ENCODE results near the gene LTK.

LTK gene

GRCh38 chr15:41513506-41514227 is at the start of gene LTK:
Gene LTK (minus strand): TSS chr15:41513827. CDS start chr15:41513709, 118 bp downstream.
- H3K9me3 Mint-ChIP-seq, result no peaks in the 10 kb centered on the region
- peaks cover 28% of the 10 kb centered on the region for H3K4me1 Mint-ChIP-seq
- H3K27ac Mint-ChIP-seq, result peak within 1 kb of the TSS in 1 of 2 donors; percentile 83
- DNase-seq (peak in 1 of 2 donors; percentile 31), ATAC-seq (peak; percentile 52)
- H3K27me3 Mint-ChIP-seq, result peaks cover 42% of the 10 kb centered on the region
- H3K4me3 Mint-ChIP-seq, result peak within 1 kb of the TSS; percentile 68 to 90

GRCh38 chr15:41562784-41563198 is 49.2 kb upstream of the LTK start:
- no peaks in the 10 kb centered on the region for H3K9me3 Mint-ChIP-seq
- H3K4me3 Mint-ChIP-seq, result no peak overlapping the region
- ATAC-seq (no peak), DNase-seq (no peak)
- peaks cover 46% of the 10 kb centered on the region for H3K27me3 Mint-ChIP-seq
- peaks cover 21% of the 10 kb centered on the region for H3K4me1 Mint-ChIP-seq
- H3K27ac Mint-ChIP-seq, result no peak overlapping the region

DNA sequence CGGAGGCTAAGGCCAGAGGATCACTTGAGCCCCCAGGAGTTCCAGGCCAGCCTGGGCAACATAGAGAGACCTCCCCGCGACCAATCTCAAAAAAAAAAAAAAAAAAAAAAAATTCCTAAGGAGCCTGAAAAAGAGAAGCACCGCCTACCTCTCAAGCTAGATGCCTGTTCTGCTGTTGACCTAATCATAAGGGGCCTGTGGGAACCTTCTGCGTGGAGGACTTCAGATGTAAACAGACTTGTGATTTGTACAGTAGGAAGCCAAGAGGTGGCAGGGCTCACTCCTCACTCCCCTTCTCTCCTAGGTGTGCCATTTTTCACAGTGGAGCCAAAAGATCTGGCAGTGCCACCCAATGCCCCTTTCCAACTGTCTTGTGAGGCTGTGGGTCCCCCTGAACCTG is 48.6 kb upstream of the LTK start:
- ATAC-seq (no peak), DNase-seq (no peak)
- H3K4me1 Mint-ChIP-seq, result peaks cover 26% of the 10 kb centered on the region
- H3K4me3 Mint-ChIP-seq, result no peak overlapping the region
- no peaks in the 10 kb centered on the region for H3K9me3 Mint-ChIP-seq
- H3K27me3 Mint-ChIP-seq, result peaks cover 48% of the 10 kb centered on the region
- no peak overlapping the region for H3K27ac Mint-ChIP-seq

GRCh38 chr15:41561777-41562145 is 48.1 kb upstream of the LTK start:
- DNase-seq, result no peak
- ATAC-seq, result no peak
- peak overlapping the region in 1 of 2 donors; percentile 53 for H3K27ac Mint-ChIP-seq
- no peak overlapping the region for H3K4me3 Mint-ChIP-seq
- H3K27me3 Mint-ChIP-seq, result peaks cover 48% of the 10 kb centered on the region
- no peaks in the 10 kb centered on the region for H3K9me3 Mint-ChIP-seq
- H3K4me1 Mint-ChIP-seq, result peaks cover 26% of the 10 kb centered on the region

DNA sequence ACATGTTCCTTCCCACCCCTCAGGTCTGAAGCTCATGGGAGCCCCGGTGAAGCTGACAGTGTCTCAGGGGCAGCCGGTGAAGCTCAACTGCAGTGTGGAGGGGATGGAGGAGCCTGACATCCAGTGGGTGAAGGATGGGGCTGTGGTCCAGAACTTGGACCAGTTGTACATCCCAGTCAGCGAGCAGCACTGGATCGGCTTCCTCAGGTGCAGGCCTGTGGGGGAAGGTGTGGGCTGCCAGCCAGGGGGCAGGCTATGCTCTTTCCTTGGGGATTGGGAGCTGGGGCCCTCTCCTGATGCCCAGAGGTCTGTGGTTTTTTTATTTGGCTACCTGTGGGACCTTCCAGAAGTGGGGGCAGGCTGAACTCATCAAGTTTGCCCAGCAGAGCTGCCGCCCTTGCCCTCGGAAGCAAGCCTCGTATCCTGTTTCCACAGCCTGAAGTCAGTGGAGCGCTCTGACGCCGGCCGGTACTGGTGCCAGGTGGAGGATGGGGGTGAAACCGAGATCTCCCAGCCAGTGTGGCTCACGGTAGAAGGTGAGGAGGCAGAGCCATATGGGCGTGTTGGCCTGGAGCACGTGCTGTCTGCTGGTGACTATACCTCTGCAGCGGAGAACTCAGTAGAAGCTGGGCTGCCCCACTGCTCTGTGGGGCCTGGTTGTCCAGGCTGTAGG is 47.6 kb upstream of the LTK start:
- Mint-ChIP-seq H3K27ac (peak overlapping the region in 1 of 2 donors; percentile 53), H3K27me3 (peaks cover 48% of the 10 kb centered on the region), H3K9me3 (no peaks in the 10 kb centered on the region), H3K4me1 (peaks cover 26% of the 10 kb centered on the region), H3K4me3 (no peak overlapping the region)
- no peak for DNase-seq
- no peak for ATAC-seq

DNA sequence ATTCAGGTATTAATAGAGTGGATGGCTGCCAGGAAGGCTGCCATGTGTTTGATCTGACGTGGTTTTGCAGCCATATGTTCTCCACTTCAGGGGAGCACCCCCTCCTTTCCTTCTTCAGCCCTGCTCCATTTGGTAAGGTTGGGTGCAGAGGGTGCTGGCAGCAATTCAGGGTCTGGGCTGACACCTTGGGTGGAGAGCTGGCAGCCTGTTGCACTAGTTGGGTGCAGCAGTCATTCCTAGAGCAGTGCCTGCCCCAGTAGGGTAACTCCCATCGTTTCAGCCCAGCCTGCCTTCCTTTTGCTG is 46.9 kb upstream of the LTK start:
- H3K27ac Mint-ChIP-seq, result no peak overlapping the region
- no peaks in the 10 kb centered on the region for H3K9me3 Mint-ChIP-seq
- peak overlapping the region in 1 of 2 donors; percentile 68 for H3K4me3 Mint-ChIP-seq
- no peak for DNase-seq
- ATAC-seq, result no peak
- H3K4me1 Mint-ChIP-seq, result peaks cover 26% of the 10 kb centered on the region
- peaks cover 48% of the 10 kb centered on the region for H3K27me3 Mint-ChIP-seq

GRCh38 chr15:41559239-41559782 is 45.7 kb upstream of the LTK start:
- no peak for DNase-seq
- Mint-ChIP-seq H3K4me1 (peaks cover 26% of the 10 kb centered on the region), H3K27ac (no peak overlapping the region), H3K27me3 (peaks cover 48% of the 10 kb centered on the region), H3K9me3 (no peaks in the 10 kb centered on the region), H3K4me3 (peak overlapping the region; percentile 54 to 68)
- no peak for ATAC-seq

GRCh38 chr15:41558400-41559238 is 45.0 kb upstream of the LTK start, which contains the start of gene TYRO3:
Gene TYRO3 (plus strand): TSS chr15:41559212. CDS start chr15:41559258, 46 bp downstream.
- no peaks in the 10 kb centered on the region for H3K9me3 Mint-ChIP-seq
- H3K4me1 Mint-ChIP-seq, result peaks cover 26% of the 10 kb centered on the region
- H3K4me3 Mint-ChIP-seq, result peak within 1 kb of the TSS; percentile 87 to 97
- peak within 1 kb of the TSS; percentile 78 to 85 for H3K27ac Mint-ChIP-seq
- DNase-seq, result peak; percentile 67
- H3K27me3 Mint-ChIP-seq, result peaks cover 48% of the 10 kb centered on the region
- peak; percentile 62 for ATAC-seq

GRCh38 chr15:41557673-41558399 is 44.2 kb upstream of the LTK start:
- no peaks in the 10 kb centered on the region for H3K9me3 Mint-ChIP-seq
- H3K27me3 Mint-ChIP-seq, result peaks cover 47% of the 10 kb centered on the region
- H3K4me1 Mint-ChIP-seq, result peaks cover 26% of the 10 kb centered on the region
- peak overlapping the region; percentile 87 to 97 for H3K4me3 Mint-ChIP-seq
- DNase-seq (peak; percentile 81 to 83), ATAC-seq (peak; percentile 90)
- H3K27ac Mint-ChIP-seq, result peak overlapping the region; percentile 78 to 85

- Mint-ChIP-seq H3K4me3 (no peak overlapping the region), H3K9me3 (no peaks in the 10 kb centered on the region), H3K27me3 (peaks cover 35% of the 10 kb centered on the region), H3K27ac (no peak overlapping the region), H3K4me1 (peaks cover 26% of the 10 kb centered on the region)
- DNase-seq (no peak), ATAC-seq (no peak)
Measured at GRCh38 chr15:41556677-41557076, 43.0 kb upstream of the LTK start.

- Mint-ChIP-seq H3K27me3 (peaks cover 18% of the 10 kb centered on the region), H3K9me3 (no peaks in the 10 kb centered on the region), H3K27ac (no peak overlapping the region), H3K4me1 (peaks cover 18% of the 10 kb centered on the region), H3K4me3 (no peak overlapping the region)
- DNase-seq (no peak), ATAC-seq (no peak)
Measured at GRCh38 chr15:41554915-41555314, 41.3 kb upstream of the LTK start.

DNA sequence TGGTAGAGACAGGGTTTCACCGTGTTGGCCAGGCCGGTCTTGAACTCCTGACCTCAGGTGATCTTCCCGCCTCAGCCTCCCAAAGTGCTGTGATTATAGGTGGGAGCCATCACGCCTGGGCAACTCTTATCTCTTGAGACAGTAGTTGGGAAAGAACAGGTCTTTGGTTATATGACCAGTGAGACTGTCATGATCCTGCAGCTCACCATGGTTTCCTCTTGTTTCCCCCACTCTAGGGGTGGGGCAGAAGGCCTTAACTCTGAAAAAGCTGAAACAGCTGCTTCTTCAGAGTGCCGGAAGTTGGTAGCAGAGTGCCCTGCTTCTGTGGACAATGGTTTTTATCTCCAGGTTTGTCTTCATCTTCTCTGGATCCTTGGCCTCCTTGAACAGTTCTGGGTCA is 40.7 kb upstream of the LTK start:
- DNase-seq (no peak), ATAC-seq (no peak)
- peaks cover 12% of the 10 kb centered on the region for H3K27me3 Mint-ChIP-seq
- no peaks in the 10 kb centered on the region for H3K9me3 Mint-ChIP-seq
- H3K4me3 Mint-ChIP-seq, result no peak overlapping the region
- peaks cover 13% of the 10 kb centered on the region for H3K4me1 Mint-ChIP-seq
- H3K27ac Mint-ChIP-seq, result no peak overlapping the region

- DNase-seq (no peak), ATAC-seq (no peak)
- Mint-ChIP-seq H3K9me3 (no peaks in the 10 kb centered on the region), H3K27ac (peak overlapping the region in 1 of 2 donors; percentile 5), H3K27me3 (peaks cover 11% of the 10 kb centered on the region), H3K4me3 (no peak overlapping the region), H3K4me1 (peaks cover 13% of the 10 kb centered on the region)
Measured at GRCh38 chr15:41553731-41554130, 40.1 kb upstream of the LTK start.

DNA sequence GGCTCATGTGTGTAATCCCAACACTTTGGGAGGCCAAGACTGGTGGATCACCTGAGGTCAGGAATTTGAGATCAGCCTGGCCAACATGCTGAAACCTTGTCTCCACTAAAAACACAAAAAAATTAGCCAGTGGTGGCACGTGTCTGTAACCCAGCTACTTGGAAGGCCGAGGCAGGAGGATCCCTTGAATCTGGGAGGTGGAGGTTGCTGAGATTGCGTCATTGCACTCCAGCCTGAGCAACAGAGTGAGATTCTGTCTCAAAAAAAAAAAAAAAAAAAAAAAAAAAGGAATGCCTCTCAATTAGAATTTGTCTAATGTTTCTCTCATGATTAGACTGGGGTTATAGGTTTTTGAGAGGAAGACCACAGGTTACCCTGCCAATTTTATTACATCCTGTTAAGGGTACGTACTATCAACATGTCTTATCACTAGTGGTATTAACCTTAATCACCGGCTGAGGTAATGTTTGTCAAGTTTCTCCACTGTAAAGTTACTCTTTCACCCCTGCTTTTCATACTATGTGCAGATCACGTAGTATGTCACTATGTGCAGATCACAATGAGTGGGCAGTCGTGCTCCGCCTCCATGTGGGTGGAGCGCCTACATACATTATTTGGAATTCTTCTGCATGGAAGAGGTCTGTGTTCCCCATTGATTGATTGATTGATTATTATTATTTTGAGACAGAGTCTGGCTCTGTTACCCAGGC is 36.6 kb upstream of the LTK start:
- no peak for DNase-seq
- no peaks in the 10 kb centered on the region for H3K27me3 Mint-ChIP-seq
- no peaks in the 10 kb centered on the region for H3K9me3 Mint-ChIP-seq
- no peak for ATAC-seq
- no peak overlapping the region for H3K27ac Mint-ChIP-seq
- H3K4me1 Mint-ChIP-seq, result peaks cover under 1% of the 10 kb centered on the region
- H3K4me3 Mint-ChIP-seq, result no peak overlapping the region

Data from stimulated activated naive CD8-positive, alpha-beta T cell treated with anti-CD3 and anti-CD28 coated beads, Interleukin-15, amount 100 ng/mL, for 72 hours (primary cell).